Activated CD8-positive, alpha-beta memory T cell treated with anti-CD3 and anti-CD28 coated beads, Interleukin-2, amount 50 U/mL, for 24 hours (primary cell): ENCODE results near the gene ZWILCH.
"Not testable (repeated sequence)": the region's sequence is repeated elsewhere in the genome, so short reads cannot be mapped to it uniquely, and the experiment has no call there.

Experiments
- DNase-seq: peaks from one replicate; pipeline ENCODE4 v3.0.0-alpha.2; 2020; ENCODE audit errors: extremely low read depth

Gene ZWILCH

GRCh38 chr15:66581972-66582537 is 76.9 kb downstream of the ZWILCH start:
- DNase-seq = no peak

DNA sequence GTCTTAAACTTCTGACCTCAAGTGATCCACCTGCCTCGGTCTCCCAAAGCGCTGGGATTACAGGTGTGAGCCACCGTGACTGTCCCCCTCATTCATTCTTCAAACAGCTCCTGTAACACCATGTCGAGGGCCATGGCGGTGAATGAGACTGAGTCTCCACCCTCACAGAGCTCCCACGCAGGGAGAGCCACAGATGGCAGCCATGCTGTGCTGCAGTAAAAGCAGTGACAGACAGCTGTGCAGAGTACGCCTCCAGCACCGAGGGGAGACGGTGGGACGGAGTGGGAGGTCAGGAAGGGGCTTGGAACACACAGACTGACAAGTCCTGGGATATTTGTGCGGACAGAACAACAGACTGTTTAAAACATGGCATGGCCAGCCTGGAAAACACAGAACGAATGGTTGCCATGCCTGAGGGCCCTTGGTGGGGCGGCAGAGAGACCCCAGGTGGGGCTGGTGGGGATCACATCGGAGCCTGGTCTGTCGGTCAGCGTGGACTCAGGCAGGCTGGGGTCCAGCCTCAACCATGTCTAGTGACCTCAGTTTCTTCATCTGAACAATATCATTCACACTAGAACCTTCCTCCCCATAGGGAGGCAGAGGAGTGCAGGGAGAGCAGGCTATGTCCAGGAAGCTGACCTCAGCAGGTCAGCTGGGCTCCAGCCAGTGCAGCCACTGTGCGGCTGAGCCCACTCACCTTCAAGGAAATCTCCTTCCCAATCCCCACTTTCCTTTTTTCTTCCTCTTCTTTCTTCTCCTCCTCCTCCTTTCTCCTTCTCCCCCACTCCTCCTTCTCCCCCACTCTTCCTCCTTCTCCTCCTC is 81.2 kb downstream of the ZWILCH start:
- DNase-seq = no peak

GRCh38 chr15:66587020-66587419 is 81.9 kb downstream of the ZWILCH start:
- DNase-seq = no peak

DNA sequence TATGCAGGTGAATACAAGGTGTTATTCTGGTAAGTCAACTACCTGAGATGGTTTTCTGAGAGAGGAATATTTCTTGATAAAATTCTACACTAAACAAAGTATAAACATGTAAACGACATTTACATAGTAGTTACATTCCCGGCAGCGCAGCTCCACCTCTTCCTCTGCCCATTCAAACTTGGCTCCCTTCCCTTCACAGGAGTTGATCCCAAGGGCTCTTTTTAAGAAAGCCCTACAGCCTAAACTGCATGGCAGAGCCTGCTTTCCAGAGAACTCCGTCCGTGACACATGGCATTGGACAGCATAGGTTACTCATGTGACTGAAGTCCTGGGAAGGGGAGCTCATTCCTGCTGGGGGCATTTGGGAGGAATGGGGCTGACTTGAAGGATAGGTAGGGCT is 82.6 kb downstream of the ZWILCH start:
- no peak for DNase-seq

- no peak for DNase-seq
Measured at GRCh38 chr15:66588537-66588936, 83.4 kb downstream of the ZWILCH start.

DNA sequence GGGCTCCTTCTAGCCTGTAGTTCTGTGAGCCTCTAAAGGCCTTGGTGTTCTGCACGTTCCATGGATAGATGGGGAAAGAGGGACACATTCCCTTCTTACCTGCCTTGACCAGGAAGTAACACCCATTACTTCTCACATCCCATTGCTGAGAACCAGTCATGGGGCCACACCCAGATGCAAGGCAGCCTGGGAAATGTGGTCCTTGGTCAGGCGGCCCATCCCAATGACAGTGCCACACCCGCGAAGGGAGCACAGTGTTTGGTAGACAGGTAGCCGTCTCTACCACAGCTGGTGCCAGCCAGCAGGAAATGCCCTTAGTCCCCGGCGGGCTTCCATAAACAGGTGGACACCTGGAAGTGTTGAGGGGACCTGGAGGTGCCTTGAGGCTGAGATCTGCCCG is 83.8 kb downstream of the ZWILCH start:
- no peak for DNase-seq

DNA sequence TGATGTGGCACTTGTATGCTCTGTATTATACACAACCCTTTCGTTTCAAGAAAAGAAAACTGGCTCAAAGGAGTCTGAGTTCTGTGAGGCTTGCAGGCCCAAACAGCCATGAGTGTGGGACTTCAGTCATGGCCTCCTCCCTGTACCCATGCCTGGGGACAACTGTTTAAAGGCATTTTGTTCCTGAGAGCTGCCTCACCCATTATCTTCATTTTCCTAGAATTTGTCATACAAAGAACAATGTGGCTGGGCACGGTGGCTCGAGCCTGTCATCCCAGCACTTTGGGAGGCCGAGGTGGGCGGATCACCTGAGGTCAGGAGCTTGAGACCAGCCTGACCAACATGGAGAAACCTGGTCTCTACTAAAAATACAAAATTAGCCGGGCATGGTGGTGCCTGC is 84.3 kb downstream of the ZWILCH start:
- not testable (repeated sequence) for DNase-seq

DNA sequence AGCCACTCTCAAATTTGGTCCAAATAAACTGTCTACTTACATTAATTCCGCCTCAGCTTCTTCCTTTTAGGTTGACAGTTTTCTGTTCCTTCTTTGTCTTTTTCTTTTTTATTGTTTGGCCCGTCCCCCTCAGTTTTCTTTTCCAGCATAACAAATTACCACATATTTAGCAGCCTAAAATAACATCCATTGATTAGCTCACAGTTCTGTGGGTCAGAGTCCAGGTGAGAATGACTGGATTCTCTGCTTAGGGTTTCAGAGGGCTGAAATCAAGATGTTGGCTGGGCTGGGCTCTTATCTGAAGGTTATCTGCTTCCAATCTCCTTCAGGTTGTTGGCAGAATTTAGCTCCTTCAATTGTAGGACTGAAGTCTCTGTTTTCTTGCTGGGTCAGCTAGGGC is 85.3 kb downstream of the ZWILCH start:
- no peak for DNase-seq

- no peak for DNase-seq
Measured at GRCh38 chr15:66591322-66591862, 86.3 kb downstream of the ZWILCH start.

DNA sequence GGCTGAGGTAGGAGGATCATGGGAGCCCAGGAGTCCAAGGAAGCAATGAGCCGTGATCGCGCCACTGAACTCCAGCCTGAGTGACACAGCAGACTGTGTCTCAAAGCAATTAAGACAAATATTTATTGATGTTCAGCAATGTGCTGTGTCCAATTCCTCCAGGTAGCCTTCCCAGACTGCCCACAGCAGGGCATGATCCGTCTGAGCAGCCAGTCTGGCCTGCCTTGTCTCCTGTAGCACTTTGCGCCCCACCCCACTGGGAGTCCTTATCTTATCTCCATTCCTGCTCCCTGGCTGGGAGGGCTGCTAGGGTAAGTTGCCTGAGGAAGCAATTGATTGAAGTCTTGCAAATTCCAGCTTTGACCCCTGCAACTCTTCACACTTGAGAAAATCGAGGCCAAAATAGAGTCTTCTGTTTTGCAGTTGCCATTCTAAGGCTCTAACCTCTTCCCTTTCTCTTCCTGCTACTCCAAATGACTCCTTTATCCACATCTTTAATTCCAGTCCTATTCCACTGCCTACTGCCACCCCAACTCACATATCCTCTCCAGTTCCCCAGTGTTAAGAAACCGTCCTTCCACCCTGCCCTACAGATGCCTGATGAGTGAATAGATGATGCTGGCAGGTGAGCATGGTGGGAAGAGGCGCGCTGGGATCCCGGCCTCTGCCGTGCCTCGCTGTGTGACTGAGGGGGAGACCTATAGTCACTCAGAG is 87.5 kb downstream of the ZWILCH start:
- no peak for DNase-seq

DNA sequence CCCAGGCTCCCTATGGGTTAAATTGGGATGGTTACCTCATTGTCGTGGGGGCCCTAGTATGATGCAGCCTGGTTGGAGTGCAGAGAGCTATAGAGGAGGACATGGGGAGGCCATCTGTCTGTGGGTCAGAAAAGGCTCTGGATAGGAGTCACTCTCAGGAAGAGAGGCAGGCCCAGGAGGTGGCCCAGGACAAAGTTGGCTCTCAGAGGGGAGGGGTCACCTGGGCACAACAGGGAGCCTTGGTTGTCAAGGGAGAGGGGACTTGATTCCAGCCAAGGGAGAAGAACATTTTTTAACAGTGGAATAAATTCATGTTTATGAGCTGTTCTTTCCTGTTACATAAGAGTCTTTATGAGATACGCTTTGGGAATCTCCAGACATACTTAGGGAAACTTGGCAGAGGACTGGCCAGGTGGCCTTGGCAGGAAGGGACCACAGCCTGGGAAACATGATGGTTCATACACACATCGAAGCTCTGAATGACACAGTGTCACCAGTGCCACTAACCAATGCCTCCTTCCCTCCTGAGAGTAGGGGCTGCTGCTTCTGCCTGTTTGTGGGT is 88.2 kb downstream of the ZWILCH start:
- DNase-seq = no peak

- no peak for DNase-seq
Measured at GRCh38 chr15:66594344-66594743, 89.2 kb downstream of the ZWILCH start.

DNA sequence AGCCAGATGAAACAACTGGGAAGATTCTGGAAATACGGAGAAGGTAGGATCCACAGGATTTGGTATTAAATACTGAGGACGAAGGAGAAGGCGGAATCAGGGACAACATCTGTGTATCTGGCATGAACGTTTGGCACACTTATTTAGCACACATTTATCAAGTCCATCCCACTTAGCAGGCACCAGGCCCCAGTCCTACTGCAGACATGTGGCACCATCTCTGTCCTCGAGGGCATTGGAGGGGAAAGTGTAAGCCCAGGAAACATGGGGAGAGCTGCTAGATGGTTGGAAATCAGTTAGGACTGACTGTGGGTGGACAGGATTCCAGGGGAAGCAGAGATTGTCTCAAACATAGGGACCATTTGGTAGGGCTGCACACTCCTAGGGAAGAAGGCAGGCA is 89.7 kb downstream of the ZWILCH start:
- no peak for DNase-seq

DNA sequence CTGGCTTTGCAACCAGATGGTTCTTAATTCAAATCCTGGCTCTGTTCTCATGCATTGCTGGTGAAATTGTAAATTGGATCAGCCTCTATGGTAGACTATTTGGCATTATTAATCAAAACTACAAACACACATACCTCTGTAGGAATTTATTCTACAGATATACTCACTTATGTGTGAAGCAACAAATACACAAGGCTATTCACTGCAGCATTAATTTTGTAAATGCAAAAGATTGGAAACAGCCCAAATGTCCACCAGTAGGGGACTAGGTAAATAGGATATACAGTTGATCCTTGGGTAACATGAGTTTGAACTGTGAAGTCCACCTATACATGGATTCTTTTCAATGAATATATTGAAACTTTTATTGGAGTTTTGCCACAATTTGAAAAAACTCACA is 90.2 kb downstream of the ZWILCH start:
- no peak for DNase-seq

DNA sequence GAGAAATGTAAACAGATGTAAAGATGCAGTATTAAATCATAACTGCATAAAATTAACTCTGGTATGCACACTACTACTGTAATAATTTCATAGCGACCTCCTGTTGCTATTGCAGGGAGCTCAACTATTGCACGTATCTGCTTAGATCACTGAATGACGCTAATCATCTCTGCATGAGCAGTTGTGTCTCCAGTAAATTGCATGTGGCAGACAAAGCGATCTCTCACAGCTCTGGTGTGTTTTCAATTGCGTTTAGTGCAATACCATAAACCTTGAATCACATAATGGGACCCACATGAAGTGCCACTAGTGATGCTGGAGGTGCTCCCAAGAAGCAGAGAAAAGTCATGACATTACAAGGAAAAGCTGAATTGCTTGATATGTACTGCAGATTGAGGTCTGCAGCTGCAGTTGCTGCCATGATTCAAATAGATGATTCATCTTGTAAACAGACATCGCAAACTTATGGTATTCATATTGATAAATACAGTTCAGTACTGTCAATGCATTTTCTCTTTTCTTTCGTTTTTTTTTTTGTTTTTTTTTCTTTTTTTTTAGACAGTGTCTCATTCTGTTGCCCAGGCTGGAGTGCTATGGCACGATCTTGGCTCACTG is 90.9 kb downstream of the ZWILCH start:
- no peak for DNase-seq

GRCh38 chr15:66598095-66598815 is 93.1 kb downstream of the ZWILCH start:
- no peak for DNase-seq
